Effector memory CD8-positive, alpha-beta T cell (primary cell): ENCODE data around the gene DIS3.
"Not testable (repeated sequence)": the region's sequence is repeated elsewhere in the genome, so short reads cannot be mapped to it uniquely, and the experiment has no call there.

Experiments used
- ATAC-seq: fragments of 150-1000 bp; cut with Tn5 transposase; replicated peaks from 2 replicates; pipeline ENCODE4 v1.10.0; 2021; ENCODE audit warnings: mild to moderate bottlenecking, moderate library complexity
- DNase-seq, 3 experiments: peaks; one replicate each; pipeline ENCODE4 v3.0.0; 2021
- H3K27ac Mint-ChIP-seq, 2 donors: one replicate each; pipeline ENCODE4 v1.8.0; 2022; ENCODE audit warnings: mild to moderate bottlenecking in 2 of 2, mixed read lengths in 2 of 2, moderate library complexity in 2 of 2
- H3K27me3 Mint-ChIP-seq, 2 donors: one replicate each; pipeline ENCODE4 v1.8.0; 2022; ENCODE audit warnings: mixed read lengths in 2 of 2
- H3K36me3 Mint-ChIP-seq: one replicate; pipeline ENCODE4 v1.8.0; 2022; ENCODE audit warnings: mild to moderate bottlenecking, moderate library complexity, mixed read lengths; ENCODE audit not compliant: insufficient read depth
- H3K4me1 Mint-ChIP-seq, 2 donors: one replicate each; pipeline ENCODE4 v1.8.0; 2022; ENCODE audit warnings: low read depth in 2 of 2, mixed read lengths in 2 of 2
- H3K4me3 Mint-ChIP-seq, 2 donors: one replicate each; pipeline ENCODE4 v1.8.0; 2022; ENCODE audit warnings: mild to moderate bottlenecking in 2 of 2, mixed read lengths in 2 of 2, moderate library complexity in 2 of 2
- H3K9me3 Mint-ChIP-seq, 2 donors: one replicate each; pipeline ENCODE4 v1.8.0; 2022; ENCODE audit warnings: mixed read lengths in 2 of 2
- total RNA-seq, 9 experiments: gene quantifications; one replicate each; lab custom pipeline; 2026; lab: John Stamatoyannopoulos, UW

Gene DIS3, protein sequence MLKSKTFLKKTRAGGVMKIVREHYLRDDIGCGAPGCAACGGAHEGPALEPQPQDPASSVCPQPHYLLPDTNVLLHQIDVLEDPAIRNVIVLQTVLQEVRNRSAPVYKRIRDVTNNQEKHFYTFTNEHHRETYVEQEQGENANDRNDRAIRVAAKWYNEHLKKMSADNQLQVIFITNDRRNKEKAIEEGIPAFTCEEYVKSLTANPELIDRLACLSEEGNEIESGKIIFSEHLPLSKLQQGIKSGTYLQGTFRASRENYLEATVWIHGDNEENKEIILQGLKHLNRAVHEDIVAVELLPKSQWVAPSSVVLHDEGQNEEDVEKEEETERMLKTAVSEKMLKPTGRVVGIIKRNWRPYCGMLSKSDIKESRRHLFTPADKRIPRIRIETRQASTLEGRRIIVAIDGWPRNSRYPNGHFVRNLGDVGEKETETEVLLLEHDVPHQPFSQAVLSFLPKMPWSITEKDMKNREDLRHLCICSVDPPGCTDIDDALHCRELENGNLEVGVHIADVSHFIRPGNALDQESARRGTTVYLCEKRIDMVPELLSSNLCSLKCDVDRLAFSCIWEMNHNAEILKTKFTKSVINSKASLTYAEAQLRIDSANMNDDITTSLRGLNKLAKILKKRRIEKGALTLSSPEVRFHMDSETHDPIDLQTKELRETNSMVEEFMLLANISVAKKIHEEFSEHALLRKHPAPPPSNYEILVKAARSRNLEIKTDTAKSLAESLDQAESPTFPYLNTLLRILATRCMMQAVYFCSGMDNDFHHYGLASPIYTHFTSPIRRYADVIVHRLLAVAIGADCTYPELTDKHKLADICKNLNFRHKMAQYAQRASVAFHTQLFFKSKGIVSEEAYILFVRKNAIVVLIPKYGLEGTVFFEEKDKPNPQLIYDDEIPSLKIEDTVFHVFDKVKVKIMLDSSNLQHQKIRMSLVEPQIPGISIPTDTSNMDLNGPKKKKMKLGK
- 71.2 to 232 (median 126) reads per million in 9 experiments for total RNA-seq

DNA sequence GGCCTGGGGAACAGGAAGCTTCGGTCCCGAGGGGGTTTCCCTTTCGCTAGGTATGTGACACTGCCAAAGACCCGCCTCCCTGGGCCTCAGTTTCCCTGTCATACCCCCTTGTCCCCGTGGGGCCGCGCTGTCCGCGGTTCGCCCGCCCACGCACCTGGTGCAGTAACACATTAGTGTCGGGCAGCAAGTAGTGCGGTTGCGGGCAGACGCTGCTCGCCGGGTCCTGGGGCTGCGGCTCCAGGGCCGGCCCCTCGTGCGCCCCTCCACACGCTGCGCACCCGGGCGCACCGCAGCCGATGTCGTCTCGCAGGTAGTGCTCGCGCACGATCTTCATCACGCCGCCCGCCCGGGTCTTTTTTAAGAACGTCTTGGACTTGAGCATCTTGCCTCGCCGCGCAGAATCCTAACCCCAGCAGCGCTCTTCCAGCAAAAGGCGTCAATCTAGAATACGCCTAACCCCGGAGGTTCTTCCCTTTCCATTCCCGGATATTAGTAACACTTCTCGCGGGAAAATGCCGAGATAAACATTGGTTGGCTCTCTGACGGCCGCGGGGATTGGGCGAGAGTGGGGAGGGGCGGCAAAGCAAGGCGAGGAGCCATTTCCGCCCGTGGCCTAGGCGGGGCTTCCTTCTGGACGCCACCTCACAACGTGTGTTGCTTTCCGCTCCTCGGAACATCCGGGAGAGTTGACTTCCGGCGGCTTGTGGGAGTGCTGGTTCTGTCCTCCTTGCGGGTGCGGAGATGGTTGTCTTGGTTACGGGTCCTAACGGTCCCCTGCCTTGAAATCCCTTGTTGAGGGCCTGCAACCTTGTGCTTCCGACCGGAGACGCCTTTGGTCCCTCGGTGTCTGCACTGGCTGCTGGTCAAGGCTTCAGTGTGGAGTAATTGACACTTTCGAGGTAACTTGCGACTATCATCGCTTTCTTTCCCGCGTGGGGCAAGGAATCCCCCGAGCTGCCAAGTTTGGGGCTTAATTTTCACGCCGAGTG lies at the start of gene DIS3, which contains the start of gene PIBF1:
Gene DIS3, minus strand, starts transcription at position 450 of the 989 bp plus-strand sequence. Its CDS starts 68 bp downstream, at position 382.
Gene PIBF1, plus strand, starts transcription at position 683 of the 989 bp plus-strand sequence. CDS start 1,337 bp downstream, outside the sequence.
- Mint-ChIP-seq H3K4me1 (peaks cover 38 to 64% of the 10 kb centered on the region in 2 donors), H3K27me3 (no peaks in the 10 kb centered on the region), H3K36me3 (peaks cover 37% of the 10 kb centered on the region), H3K4me3 (peak within 1 kb of the TSS; percentile 97 to 98), H3K27ac (peak within 1 kb of the TSS; percentile 98), H3K9me3 (no peaks in the 10 kb centered on the region)
- peak; percentile 93 to 95 (median 94) for DNase-seq
- ATAC-seq, result peak; percentile 94

- no peak overlapping the region for H3K27ac Mint-ChIP-seq
- no peak overlapping the region for H3K4me3 Mint-ChIP-seq
- H3K4me1 Mint-ChIP-seq, result peaks cover 2 to 4% of the 10 kb centered on the region in 2 donors
- ATAC-seq (no peak), DNase-seq (no peak)
- peaks cover 56% of the 10 kb centered on the region for H3K36me3 Mint-ChIP-seq
- H3K27me3 Mint-ChIP-seq, result no peaks in the 10 kb centered on the region
- no peaks in the 10 kb centered on the region for H3K9me3 Mint-ChIP-seq
These were observed 42.0 kb upstream of the DIS3 start for GRCh38 chr13:72823724-72824123.

DNA sequence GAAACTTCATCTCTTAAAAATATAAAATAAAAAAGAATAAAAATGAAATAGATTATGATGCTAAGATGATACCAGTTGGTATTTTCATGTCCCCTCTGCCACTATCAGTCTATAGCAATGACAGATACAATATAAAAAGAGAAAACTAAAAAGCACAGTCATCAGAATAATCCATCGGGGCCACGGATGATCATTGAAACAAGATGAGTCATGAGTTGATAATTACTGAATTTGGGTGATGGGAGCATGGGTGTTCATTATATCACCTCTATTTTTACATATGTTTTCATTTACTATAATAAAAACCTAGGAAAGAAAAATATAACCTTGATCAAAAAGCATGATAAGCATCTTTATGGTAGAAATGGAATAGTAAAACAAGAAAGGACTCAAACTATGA lies 41.4 kb upstream of the DIS3 start:
- peaks cover 54% of the 10 kb centered on the region for H3K36me3 Mint-ChIP-seq

GRCh38 chr13:72820898-72821279 lies 39.2 kb upstream of the DIS3 start:
- H3K4me3 Mint-ChIP-seq, result no peak overlapping the region

More for the DNA sequence above, 41.4 kb upstream of the DIS3 start:
- Mint-ChIP-seq H3K4me3 (no peak overlapping the region), H3K4me1 (peaks cover 0 to 3% of the 10 kb centered on the region in 2 donors), H3K27ac (no peak overlapping the region), H3K9me3 (no peaks in the 10 kb centered on the region), H3K27me3 (no peaks in the 10 kb centered on the region)
- DNase-seq (no peak), ATAC-seq (no peak)

GRCh38 chr13:72820156-72820897 lies 38.6 kb upstream of the DIS3 start:
- Mint-ChIP-seq H3K4me1 (peaks cover 2 to 3% of the 10 kb centered on the region in 2 donors), H3K36me3 (peaks cover 30% of the 10 kb centered on the region), H3K27me3 (no peaks in the 10 kb centered on the region), H3K9me3 (no peaks in the 10 kb centered on the region), H3K4me3 (no peak overlapping the region), H3K27ac (no peak overlapping the region)
- no peak for DNase-seq
- ATAC-seq, result no peak

More at GRCh38 chr13:72820898-72821279, 39.2 kb upstream of the DIS3 start:
- Mint-ChIP-seq H3K36me3 (peaks cover 33% of the 10 kb centered on the region), H3K27ac (no peak overlapping the region), H3K4me1 (peaks cover 2 to 3% of the 10 kb centered on the region in 2 donors), H3K9me3 (no peaks in the 10 kb centered on the region), H3K27me3 (no peaks in the 10 kb centered on the region)
- DNase-seq (no peak), ATAC-seq (no peak)

- H3K27ac Mint-ChIP-seq, result no peak overlapping the region
- H3K4me3 Mint-ChIP-seq, result no peak overlapping the region
- H3K9me3 Mint-ChIP-seq, result no peaks in the 10 kb centered on the region
- no peaks in the 10 kb centered on the region for H3K27me3 Mint-ChIP-seq
- H3K4me1 Mint-ChIP-seq, result no peaks in the 10 kb centered on the region
- peak; percentile 41 for ATAC-seq
- H3K36me3 Mint-ChIP-seq, result peaks cover 4% of the 10 kb centered on the region
- no peak for DNase-seq
These were observed 27.3 kb upstream of the DIS3 start for GRCh38 chr13:72808917-72809500.

GRCh38 chr13:72806514-72806913 lies 24.8 kb upstream of the DIS3 start:
- not testable (repeated sequence) for H3K36me3 Mint-ChIP-seq, H3K27ac Mint-ChIP-seq

GRCh38 chr13:72805676-72806346 lies 24.1 kb upstream of the DIS3 start:
- Mint-ChIP-seq H3K9me3 (no peaks in the 10 kb centered on the region), H3K4me3 (no peak overlapping the region), H3K36me3 (peaks cover 4% of the 10 kb centered on the region), H3K27ac (no peak overlapping the region), H3K27me3 (no peaks in the 10 kb centered on the region), H3K4me1 (peaks cover 0 to 6% of the 10 kb centered on the region in 2 donors)
- DNase-seq (no peak), ATAC-seq (no peak)

More at GRCh38 chr13:72806514-72806913, 24.8 kb upstream of the DIS3 start:
- not testable (repeated sequence) for DNase-seq, H3K27me3 Mint-ChIP-seq, H3K4me3 Mint-ChIP-seq, H3K4me1 Mint-ChIP-seq, ATAC-seq, H3K9me3 Mint-ChIP-seq

DNA sequence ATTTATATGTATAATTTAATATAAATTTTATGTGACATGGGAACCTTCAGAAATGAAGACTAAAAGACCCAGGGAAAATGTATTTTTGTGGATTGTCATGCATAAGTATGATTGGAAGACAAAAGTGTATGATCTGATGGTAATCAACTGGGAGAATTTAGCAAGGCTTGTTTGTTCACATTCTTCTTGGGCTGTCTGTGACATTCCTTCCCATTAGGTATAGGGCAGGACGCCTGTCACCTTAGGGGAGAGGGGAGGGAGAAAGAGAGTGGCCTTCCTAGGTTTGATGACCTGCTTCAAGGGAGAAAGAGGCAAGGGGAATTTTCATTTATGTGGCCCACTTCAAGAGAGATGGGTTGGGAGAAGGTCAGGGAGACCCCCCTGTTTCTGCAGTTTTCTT lies 22.6 kb upstream of the DIS3 start:
- ATAC-seq, result no peak
- H3K36me3 Mint-ChIP-seq, result peaks cover 8% of the 10 kb centered on the region
- no peaks in the 10 kb centered on the region for H3K27me3 Mint-ChIP-seq
- H3K4me1 Mint-ChIP-seq, result peaks cover 0 to 6% of the 10 kb centered on the region in 2 donors
- DNase-seq, result no peak
- no peaks in the 10 kb centered on the region for H3K9me3 Mint-ChIP-seq
- H3K4me3 Mint-ChIP-seq, result no peak overlapping the region
- H3K27ac Mint-ChIP-seq, result peak overlapping the region in 1 of 2 donors; percentile 5

DNA sequence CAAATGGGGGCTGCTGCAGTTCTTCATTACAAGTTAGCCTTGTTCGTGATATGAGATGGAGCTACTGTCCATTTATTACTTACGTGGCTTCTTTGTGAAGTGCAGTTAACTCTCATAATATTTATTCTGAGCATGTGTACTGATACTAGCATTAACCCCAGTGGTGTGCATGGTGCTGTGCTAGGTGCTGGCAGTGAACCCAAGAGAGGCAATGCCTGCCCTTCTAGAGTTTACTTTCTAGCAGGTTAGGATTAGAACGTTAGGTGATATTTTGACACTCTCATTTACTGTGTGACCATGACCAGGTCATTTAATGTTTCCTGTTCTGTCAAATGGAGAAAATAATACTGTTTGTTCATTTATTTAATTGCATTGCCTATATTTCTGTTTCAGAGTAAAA lies 17.1 kb upstream of the DIS3 start:
- DNase-seq (no peak), ATAC-seq (no peak)
- H3K4me3 Mint-ChIP-seq, result no peak overlapping the region
- no peak overlapping the region for H3K27ac Mint-ChIP-seq
- H3K9me3 Mint-ChIP-seq, result peaks cover 0 to 4% of the 10 kb centered on the region in 2 donors
- no peaks in the 10 kb centered on the region for H3K27me3 Mint-ChIP-seq
- peaks cover 4 to 19% of the 10 kb centered on the region in 2 donors for H3K4me1 Mint-ChIP-seq
- peaks cover 17% of the 10 kb centered on the region for H3K36me3 Mint-ChIP-seq

DNA sequence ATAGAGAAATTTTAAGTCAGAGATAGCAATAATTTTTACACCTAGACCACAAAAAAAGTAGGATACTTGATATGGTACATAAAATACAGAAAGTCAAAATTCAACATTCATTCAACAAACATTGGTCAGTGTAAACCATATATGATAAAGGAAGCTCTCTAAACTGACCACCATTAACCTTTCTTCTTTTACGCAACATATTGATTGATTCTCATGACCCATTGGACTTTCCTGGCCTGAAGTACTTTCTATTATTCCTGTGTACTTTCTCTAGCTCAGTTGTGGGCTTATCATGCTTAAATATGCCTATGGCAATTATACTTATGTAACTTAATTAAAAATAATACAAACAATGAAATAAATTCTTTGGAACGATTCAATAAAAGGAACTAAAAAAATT lies 10.9 kb upstream of the DIS3 start:
- Mint-ChIP-seq H3K9me3 (peaks cover 0 to 5% of the 10 kb centered on the region in 2 donors), H3K4me3 (no peak overlapping the region), H3K27me3 (no peaks in the 10 kb centered on the region), H3K36me3 (peaks cover 42% of the 10 kb centered on the region), H3K27ac (no peak overlapping the region), H3K4me1 (peaks cover 9 to 27% of the 10 kb centered on the region in 2 donors)
- DNase-seq (no peak), ATAC-seq (no peak)
